GM12892 (cell line): Measurements from ENCODE around the gene ATPAF1.

ENCODE experiments used
- DNase-seq: peaks from one replicate; pipeline ENCODE4 v3.0.0; 2011; ENCODE audit not compliant: insufficient read length
- FAIRE-seq: peaks from 2 replicates; lab custom pipeline; 2011; peaks lifted over from hg19 to GRCh38; lab: Jason Lieb, UNC
- POLR2A ChIP-seq: IDR thresholded peaks from 2 replicates; pipeline ENCODE4 v1.6.1; 2011; ENCODE audit warnings: low read depth, low read length, control low read depth
- POLR2AphosphoS5 ChIP-seq: IDR thresholded peaks from 2 replicates; pipeline ENCODE4 v1.6.1; 2011; ENCODE audit warnings: low read depth, low read length, control low read depth
- TAF1 ChIP-seq: IDR thresholded peaks from 2 replicates; pipeline ENCODE4 v1.6.1; 2011; ENCODE audit warnings: low read depth, mild to moderate bottlenecking, control low read depth, low read length, borderline replicate concordance

ATPAF1 gene

DNA sequence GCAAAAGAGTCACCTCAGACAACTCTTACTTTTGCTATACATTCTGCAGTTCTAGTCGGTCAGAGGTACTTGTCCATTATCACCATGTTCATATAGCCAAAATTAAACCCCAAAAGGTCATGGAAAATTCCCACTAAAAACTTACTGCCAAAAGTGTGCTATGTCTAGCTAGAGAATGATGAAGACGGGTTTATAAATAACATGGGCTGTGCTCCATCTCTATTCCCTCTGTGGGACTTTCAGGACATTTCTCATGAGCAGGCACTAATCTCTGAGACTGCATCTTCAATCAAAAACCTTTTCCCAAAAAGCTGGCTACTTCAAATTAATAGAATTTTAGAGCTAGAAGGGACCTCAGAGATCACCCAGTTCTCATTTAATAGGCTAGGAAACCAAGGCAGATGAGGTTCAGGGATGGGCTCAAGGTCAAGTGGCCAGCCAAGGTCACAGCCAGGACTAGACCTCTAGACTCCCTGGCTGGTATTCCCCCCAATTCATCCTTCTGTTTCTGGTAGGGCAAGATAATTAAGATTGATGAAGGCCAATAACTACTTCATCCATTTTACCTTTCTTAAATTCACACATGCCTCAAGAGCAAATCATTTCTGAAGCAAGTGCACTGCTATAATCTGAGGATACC, 30.6 kb downstream of the ATPAF1 start:
- TF ChIP-seq POLR2A: no peak
- TF ChIP-seq POLR2AphosphoS5: no peak
- TF ChIP-seq TAF1: no peak
- DNase-seq (no peak), FAIRE-seq (no peak)

DNA sequence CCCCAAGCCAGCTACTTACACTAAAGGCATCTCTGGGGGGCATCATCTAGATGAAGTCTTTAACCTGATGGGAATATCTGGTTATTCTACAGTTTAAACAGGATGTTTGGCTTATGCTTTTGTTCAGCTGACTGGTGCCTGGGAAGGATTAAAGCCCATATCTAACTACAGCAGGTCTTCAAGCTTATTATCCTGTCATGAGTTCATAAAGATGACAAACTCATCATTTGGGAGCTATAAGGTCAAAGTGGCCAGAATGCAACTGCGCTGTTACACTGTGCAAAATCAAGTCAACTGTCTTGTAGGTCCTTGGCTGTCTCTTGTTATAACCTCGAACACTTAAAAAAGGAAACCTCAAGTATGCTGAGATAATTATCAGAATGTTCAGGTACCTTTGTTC, 33.0 kb downstream of the ATPAF1 start:
- TF ChIP-seq POLR2A: no peak
- TF ChIP-seq POLR2AphosphoS5: no peak
- no peak for TF ChIP-seq TAF1
- no peak for DNase-seq
- FAIRE-seq: no peak

DNA sequence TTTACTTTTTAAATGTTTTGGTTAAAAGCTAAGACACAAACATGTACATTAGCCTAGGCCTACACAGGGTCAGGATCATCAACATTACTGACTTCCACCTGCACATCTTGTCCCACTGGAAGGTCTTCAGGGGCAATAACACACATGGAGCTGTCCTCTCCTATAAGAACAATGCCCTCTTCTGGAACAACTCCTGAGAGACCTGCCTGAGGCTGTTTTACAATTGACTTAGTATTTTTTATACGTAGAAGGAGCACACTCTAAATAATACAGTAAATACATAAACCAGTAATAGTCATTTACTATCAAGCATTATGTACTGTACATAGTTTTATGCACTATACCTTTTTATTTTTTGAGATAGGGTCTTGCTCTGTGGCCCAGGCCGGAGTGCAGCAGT, 37.4 kb downstream of the ATPAF1 start:
- no peak for TF ChIP-seq TAF1
- no peak for TF ChIP-seq POLR2AphosphoS5
- TF ChIP-seq POLR2A: no peak
- FAIRE-seq (no peak), DNase-seq (no peak)

DNA sequence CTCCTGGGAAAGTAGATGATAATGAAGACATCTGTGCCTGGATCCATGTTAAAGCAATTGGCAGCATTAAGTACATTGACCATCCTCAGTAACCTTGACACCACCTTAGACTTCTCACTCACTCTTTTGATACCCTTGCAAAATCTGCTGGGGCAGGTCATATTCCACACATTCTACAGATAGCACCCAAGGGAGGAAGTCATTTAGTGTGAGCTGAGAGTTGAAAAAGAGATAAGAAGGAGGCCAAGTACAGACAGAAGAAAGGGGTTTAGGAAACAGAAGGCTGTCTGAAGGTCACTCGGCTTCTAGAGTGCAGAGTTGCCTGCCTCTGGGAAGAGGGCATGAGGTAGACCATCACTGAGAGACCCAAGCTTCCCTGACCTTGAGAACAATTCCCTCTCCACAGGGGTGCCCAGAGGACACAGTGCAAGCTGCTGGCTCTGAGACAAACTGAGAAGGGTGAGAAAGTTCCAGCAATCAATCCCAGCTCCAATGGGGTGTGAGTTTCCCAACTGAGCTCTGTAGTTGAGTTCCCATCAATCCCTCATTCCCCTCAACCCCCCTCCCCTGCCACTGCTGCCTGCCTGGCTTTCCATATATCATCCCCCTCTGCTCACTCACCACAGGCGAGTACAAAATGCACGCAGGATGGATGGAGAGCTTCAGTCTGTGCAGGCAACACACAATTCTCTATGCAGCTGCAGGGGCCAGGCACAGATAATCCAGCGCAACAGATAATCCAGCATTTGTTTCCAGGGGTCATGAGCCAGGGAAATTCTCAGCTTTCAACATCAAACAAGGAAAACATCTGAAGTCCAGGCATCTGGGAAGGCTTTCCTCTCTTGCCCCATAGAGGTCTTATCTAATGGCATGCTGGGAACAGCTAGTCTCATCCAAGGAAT, 44.2 kb downstream of the ATPAF1 start:
- FAIRE-seq (no peak), DNase-seq (no peak)
- TF ChIP-seq TAF1: no peak
- TF ChIP-seq POLR2AphosphoS5: no peak
- no peak for TF ChIP-seq POLR2A

DNA sequence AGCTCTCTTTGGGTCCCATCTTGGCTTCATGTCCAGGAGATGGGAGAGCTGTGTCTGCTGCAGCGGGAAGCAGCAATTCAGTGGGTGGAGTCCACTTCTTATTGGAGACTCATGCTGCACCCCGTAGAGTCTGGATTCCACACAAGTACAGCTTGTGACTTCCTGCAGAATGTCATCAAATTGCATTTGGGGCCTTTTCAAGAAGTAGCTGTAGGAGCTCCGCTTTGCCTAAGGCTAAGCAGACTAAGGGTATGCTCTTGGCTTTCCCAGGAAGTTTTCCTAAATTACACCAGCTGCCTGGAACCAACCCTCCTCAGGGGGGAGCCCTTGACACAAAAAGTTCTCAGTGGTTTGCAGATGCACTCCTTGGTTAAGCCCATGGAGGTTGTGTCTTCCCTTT, 45.8 kb downstream of the ATPAF1 start:
- DNase-seq: no peak
- no peak for TF ChIP-seq POLR2AphosphoS5
- TF ChIP-seq TAF1: no peak
- no peak for TF ChIP-seq POLR2A
- no peak for FAIRE-seq

DNA sequence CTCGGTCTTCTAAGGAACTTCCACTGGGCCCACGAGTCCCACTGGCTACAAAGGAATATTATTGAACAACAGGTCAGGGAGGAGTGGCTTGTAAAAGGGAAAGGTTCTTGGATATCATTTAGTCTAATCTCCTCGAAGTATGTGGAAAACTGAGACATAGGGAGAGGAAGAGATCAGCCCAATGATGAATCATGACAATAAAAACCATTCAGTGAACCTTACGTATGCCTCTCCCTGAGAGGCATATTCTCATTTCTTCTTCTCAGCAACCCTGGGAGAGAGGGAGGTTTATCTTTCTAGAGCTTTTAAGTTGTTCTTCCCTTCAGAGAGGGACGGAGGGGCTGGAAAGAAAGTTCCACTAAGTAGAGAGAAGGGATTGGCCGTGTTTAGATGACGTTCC, 46.2 kb downstream of the ATPAF1 start:
- no peak for TF ChIP-seq POLR2A
- no peak for TF ChIP-seq POLR2AphosphoS5
- no peak for TF ChIP-seq TAF1

DNA sequence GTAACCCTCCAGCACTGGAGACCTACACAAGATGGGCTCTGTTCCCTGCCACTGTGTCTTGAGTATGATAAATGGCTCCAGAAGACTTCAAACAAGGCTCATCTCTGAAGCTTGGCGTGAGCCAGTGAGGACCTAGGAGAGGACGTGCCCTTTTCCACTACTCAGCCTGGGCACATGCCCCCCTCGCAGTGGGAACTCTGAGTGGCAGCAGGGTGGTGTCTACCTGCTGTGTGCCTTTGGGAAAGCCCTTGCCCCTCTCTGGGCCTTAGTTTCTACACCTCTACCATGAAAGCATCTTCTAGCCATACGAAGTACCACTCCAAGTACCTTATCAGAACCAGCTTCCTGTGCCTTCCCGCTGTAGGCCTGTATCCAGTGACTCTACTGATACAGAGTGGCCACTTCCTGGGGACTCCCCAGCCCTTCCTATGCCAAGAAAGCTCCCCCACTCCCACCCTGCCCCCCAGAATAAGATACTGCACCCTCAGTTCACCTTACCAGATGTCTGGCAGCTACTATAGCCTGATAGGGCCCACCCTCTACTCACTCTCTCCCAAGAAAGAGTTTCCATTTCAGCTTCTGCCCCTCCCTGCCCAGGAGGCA, 48.4 kb downstream of the ATPAF1 start:
- FAIRE-seq (no peak), DNase-seq (no peak)
- no peak for TF ChIP-seq TAF1
- TF ChIP-seq POLR2AphosphoS5: no peak
- no peak for TF ChIP-seq POLR2A

More for the DNA sequence above, 46.2 kb downstream of the ATPAF1 start:
- FAIRE-seq (no peak), DNase-seq (no peak)

DNA sequence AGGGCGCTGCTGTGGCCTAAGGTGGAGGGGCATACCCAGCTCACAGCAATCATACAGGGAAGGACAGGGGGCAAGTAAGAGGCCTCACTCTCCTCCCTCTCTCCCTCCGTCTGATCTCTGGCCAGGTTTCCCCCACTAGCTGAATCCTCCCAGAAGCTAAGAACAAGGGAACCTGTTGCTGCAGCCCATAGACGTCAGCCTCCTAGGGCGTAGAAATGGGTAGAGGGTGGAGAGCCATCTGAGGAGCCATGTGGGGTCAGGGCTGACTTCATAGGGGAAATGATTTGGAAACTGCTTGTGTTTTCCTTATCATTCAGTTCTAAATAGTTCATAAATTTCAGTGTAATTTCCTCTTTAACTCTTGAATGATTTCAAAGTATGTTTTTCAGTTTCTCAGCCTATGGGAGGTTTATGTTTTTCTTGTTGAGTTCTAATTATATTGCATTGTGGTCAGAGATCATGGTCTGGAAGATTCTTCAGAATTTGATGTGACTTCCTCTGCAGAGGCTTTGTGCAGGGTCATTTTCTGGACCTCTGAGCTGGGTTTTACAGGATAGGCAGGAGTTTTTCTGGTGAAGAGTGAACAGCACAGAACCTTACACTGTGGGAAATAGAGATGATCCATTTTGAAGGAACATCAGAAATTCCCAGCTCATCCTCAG, 49.3 kb downstream of the ATPAF1 start:
- FAIRE-seq (no peak), DNase-seq (no peak)
- TF ChIP-seq POLR2A (no peak), TAF1 (no peak), POLR2AphosphoS5 (no peak)

DNA sequence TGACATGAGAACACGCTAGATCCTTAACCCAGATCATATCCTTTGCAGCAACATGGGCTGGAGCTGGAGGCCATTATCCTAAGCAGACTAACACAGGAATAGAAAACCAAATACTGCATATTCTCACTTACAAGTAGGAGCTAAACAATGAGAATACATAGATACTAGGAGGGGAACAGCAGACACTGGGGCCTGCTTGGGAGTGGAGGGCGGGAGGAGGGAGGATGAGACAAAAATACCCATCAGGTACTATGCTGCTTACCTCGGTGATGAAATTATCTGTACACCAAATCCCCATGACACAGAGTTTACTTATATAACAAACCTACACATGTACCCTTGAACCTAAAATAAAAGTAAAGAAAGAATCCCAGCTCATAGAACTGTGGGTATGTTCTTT, 50.3 kb downstream of the ATPAF1 start:
- TF ChIP-seq POLR2AphosphoS5 (no peak), TAF1 (no peak), POLR2A (no peak)
- FAIRE-seq (no peak), DNase-seq (no peak)

DNA sequence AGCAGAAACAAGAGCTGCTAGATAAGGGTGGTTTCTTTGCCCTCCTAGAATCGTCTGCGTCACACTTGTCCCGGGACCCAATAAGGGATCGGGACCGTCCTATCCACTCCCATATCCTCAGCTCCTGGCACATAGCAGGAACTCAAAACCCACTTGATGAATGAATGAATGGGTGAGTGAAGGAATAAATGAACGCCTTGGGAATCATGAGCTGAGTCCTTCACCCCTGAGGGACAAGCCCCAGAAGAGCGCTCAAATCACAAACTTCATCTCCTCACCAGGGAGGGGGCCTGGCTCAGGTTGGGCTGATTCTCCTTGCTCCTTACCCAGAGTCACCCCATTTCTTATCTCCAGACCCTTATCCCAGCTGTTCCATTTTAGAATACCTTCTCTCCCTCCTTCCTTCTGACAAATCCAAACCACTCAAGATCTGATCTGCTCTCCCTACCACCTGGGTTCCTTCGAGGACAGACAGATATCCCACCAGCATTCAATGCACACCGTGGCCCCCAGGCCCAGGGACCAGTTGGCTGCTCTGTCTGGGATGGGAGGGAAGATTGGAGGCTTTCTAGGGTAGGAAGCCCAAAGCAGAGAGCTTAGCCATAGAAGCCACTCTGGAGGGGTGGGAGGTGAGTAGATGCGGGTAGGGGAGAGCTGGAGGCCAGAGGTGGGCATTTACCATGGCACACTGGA, 50.9 kb downstream of the ATPAF1 start:
- no peak for TF ChIP-seq POLR2AphosphoS5
- no peak for TF ChIP-seq TAF1
- FAIRE-seq (peak; percentile 54), DNase-seq (no peak)
